Activated CD8-positive, alpha-beta T cell treated with anti-CD3 and anti-CD28 coated beads, Interleukin-2, amount 10 ng/mL, durations not matched to agents 7 days and 5 days (primary cell): ENCODE data around the gene ZSCAN5B. TPM values are rescaled to one million over a fixed set of nuclear protein-coding genes. Genes with fewer than 3 reads are reported as not detected.
"Not testable (repeated sequence)": the region's sequence is repeated elsewhere in the genome, so short reads cannot be mapped to it uniquely, and the experiment has no call there.

Experiments
- ATAC-seq: fragments of 150-1000 bp; cut with Tn5 transposase; one replicate; pipeline ENCODE4 v1.10.0; 2021; ENCODE audit warnings: moderate library complexity
- CTCF ChIA-PET: fragments of 350-600 bp; sonication (Branson Sonifier 250); formaldehyde crosslinking; loops from one replicate; lab custom pipeline; 2021; ENCODE audit warnings: antibody characterized with exemption; lab: Charles Lee
- POLR2A ChIA-PET: fragments of 350-600 bp; sonication (Branson Sonifier 250); formaldehyde crosslinking; loops from one replicate; lab custom pipeline; 2021; ENCODE audit warnings: antibody characterized with exemption; lab: Charles Lee
- DNase-seq: peaks from one replicate; pipeline ENCODE4 v3.0.0-alpha.2; 2020
- H3K27ac Mint-ChIP-seq: one replicate; pipeline ENCODE4 v1.8.0; 2021; ENCODE audit warnings: mild to moderate bottlenecking, mixed read lengths
- H3K27me3 Mint-ChIP-seq: one replicate; pipeline ENCODE4 v1.8.0; 2021; ENCODE audit warnings: low read depth, mixed read lengths
- H3K36me3 Mint-ChIP-seq: one replicate; pipeline ENCODE4 v1.8.0; 2021; ENCODE audit warnings: low read depth, mixed read lengths
- H3K4me1 Mint-ChIP-seq: one replicate; pipeline ENCODE4 v1.8.0; 2021; ENCODE audit warnings: low read depth, mixed read lengths
- H3K4me3 Mint-ChIP-seq: one replicate; pipeline ENCODE4 v1.8.0; 2021; ENCODE audit warnings: mild to moderate bottlenecking, mixed read lengths
- H3K9me3 Mint-ChIP-seq: one replicate; pipeline ENCODE4 v1.8.0; 2022; ENCODE audit warnings: mixed read lengths; ENCODE audit not compliant: insufficient read depth
- total RNA-seq, 2 experiments: library from RNA; stranded (reverse); gene quantifications; one replicate each; pipeline ENCODE4 v1.2.3, GENCODE V29; 2021

Gene ZSCAN5B
- total RNA-seq, 2 experiments from 2014 or later = not detected

DNA sequence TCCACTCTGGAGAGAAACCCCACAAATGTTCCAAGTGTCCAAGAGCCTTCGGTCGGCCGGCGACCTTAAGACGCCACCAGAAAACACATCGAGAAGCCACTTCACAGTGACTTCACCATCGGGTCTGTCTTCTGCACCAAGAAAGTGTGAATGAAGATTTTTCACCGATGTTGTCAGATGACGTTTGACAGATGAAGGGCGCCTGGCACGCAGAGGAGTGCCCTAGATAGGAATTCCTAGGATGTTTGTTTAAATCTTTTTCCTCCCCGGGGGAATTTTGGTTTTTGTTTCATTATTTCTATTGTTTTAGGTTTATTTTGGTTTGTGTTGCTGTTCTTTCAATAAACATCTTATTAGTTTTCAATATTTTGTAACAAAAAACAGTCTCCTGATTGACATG is 11.5 kb upstream of the ZSCAN5B start:
- ChIA-PET CTCF (no interaction called here), POLR2A (no interaction called here)
- ATAC-seq = no peak
- no peaks in the 10 kb centered on the region for H3K27me3 Mint-ChIP-seq
- H3K4me1 Mint-ChIP-seq = no peaks in the 10 kb centered on the region
- H3K36me3 Mint-ChIP-seq = no peaks in the 10 kb centered on the region
- H3K4me3 Mint-ChIP-seq = no peak overlapping the region
- no peaks in the 10 kb centered on the region for H3K9me3 Mint-ChIP-seq
- H3K27ac Mint-ChIP-seq = no peak overlapping the region
- DNase-seq = no peak

GRCh38 chr19:56207581-56207980 is 10.0 kb upstream of the ZSCAN5B start:
- CTCF ChIA-PET, POLR2A ChIA-PET, H3K36me3 Mint-ChIP-seq, H3K27me3 Mint-ChIP-seq, ATAC-seq, DNase-seq, H3K9me3 Mint-ChIP-seq, H3K4me3 Mint-ChIP-seq, H3K27ac Mint-ChIP-seq, H3K4me1 Mint-ChIP-seq: not testable (repeated sequence)

DNA sequence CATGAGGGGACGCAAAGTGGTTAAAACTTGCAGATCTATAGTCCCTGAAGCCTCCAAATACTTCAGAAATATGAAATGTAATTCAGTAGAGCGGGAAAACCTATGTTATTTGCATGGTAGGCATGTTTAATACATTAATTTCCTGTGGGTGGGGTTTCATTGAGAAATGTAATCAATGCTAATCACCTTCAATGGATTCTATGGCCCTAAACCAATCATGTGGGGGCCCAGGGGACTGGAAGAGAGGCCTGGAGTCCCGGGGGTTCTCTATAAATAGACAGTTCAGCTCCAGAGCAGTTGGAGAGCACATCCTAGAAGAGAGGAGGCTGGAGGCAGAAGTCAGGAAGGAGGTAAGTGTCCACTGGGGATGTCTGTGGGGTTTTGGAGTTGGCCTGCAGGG is 4.4 kb upstream of the ZSCAN5B start, which contains the start of gene ZSCAN5C:
Gene ZSCAN5C, plus strand, starts transcription at position 301 of the 400 bp plus-strand sequence. CDS start 3,641 bp downstream, outside the sequence.
- no peaks in the 10 kb centered on the region for H3K9me3 Mint-ChIP-seq
- H3K36me3 Mint-ChIP-seq = no peaks in the 10 kb centered on the region
- H3K4me1 Mint-ChIP-seq = no peaks in the 10 kb centered on the region
- H3K4me3 Mint-ChIP-seq = no peak within 1 kb of the TSS
- ChIA-PET CTCF (no interaction called here), POLR2A (no interaction called here)
- ATAC-seq = no peak
- DNase-seq = no peak
- peaks cover 2% of the 10 kb centered on the region for H3K27me3 Mint-ChIP-seq
- H3K27ac Mint-ChIP-seq = no peak within 1 kb of the TSS

GRCh38 chr19:56199687-56200086 is 2.1 kb upstream of the ZSCAN5B start:
- ChIA-PET POLR2A (no interaction called here), CTCF (no interaction called here)
- no peaks in the 10 kb centered on the region for H3K36me3 Mint-ChIP-seq
- H3K27ac Mint-ChIP-seq = no peak overlapping the region
- peaks cover 2% of the 10 kb centered on the region for H3K27me3 Mint-ChIP-seq
- no peak overlapping the region for H3K4me3 Mint-ChIP-seq
- DNase-seq (no peak), ATAC-seq (no peak)
- no peaks in the 10 kb centered on the region for H3K9me3 Mint-ChIP-seq
- no peaks in the 10 kb centered on the region for H3K4me1 Mint-ChIP-seq

- ATAC-seq = no peak
- Mint-ChIP-seq H3K9me3 (no peaks in the 10 kb centered on the region), H3K4me1 (no peaks in the 10 kb centered on the region), H3K4me3 (no peak overlapping the region), H3K27ac (no peak overlapping the region), H3K27me3 (no peaks in the 10 kb centered on the region), H3K36me3 (no peaks in the 10 kb centered on the region)
- ChIA-PET CTCF (no interaction called here), POLR2A (no interaction called here)
- no peak for DNase-seq
These were observed 3.5 kb downstream of the ZSCAN5B start for GRCh38 chr19:56193981-56194640.

DNA sequence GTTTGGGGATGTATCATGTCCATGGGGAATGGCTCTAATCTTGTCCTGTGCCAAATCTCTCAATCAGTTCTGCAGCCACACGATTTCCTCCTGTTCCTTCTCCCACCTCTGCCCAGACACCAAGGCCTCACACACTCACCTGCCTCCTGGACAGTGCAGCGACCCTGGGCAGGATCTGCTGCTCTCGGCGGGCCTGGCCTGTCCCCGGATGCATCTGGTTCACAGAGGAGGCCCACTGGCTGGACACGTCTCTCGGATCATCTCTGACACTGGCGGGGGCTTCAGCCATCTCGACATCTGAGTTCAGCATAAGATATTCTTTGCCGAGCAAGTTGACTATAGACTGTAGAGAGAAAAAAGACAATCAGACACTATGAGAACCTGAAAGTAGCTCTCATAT is 5.9 kb downstream of the ZSCAN5B start:
- no peak overlapping the region for H3K4me3 Mint-ChIP-seq
- CTCF ChIA-PET = no interaction called here

DNA sequence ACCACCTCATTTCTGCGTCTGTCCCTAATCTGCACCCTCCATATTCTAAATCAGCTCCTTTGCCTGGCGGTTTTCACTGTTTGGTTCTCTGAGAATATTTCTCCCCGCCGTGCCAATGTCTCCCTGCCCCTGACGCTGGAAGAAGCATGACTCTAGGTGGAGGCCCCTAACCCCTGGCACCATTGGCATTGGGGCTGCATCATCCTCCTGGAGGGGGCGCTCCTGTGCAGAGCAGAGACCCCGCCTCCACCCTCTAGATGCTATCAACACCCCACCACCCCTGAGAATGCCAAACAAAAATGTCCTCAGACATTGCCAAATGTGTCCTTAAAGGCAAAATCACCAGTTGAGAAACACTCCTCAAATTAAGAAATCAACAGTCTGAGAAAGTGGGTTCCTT is 6.5 kb downstream of the ZSCAN5B start:
- no peaks in the 10 kb centered on the region for H3K27me3 Mint-ChIP-seq
- no peak for ATAC-seq
- H3K36me3 Mint-ChIP-seq = no peaks in the 10 kb centered on the region
- H3K27ac Mint-ChIP-seq = no peak overlapping the region
- H3K9me3 Mint-ChIP-seq = no peaks in the 10 kb centered on the region
- CTCF ChIA-PET = no interaction called here
- H3K4me1 Mint-ChIP-seq = no peaks in the 10 kb centered on the region
- no peak for DNase-seq
- no peak overlapping the region for H3K4me3 Mint-ChIP-seq
- POLR2A ChIA-PET = no interaction called here

More for the DNA sequence above, 5.9 kb downstream of the ZSCAN5B start:
- DNase-seq = no peak
- no peak overlapping the region for H3K27ac Mint-ChIP-seq
- H3K4me1 Mint-ChIP-seq = no peaks in the 10 kb centered on the region
- H3K36me3 Mint-ChIP-seq = no peaks in the 10 kb centered on the region
- no peaks in the 10 kb centered on the region for H3K9me3 Mint-ChIP-seq
- POLR2A ChIA-PET = no interaction called here
- no peaks in the 10 kb centered on the region for H3K27me3 Mint-ChIP-seq
- no peak for ATAC-seq

DNA sequence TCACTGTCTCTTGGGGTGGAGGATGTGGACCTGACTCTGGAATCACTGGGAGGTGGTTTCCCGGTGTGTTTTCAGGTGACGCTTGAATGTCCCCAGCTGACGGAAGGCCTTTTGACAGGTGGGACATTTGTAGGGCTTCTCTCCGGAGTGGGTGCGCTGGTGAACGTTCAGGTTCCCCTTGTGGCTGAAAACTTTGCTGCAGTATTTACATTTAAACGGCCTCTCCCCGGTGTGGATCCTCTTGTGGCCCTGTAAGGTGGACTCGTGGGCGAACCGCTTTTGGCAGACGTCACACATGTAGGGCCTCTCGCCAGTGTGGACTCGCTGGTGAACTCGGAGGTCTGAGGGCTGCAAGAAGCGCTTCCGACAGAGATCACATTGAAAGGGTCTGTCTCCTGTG is 7.8 kb downstream of the ZSCAN5B start:
- DNase-seq (no peak), ATAC-seq (no peak)
- CTCF ChIA-PET = no interaction called here
- H3K9me3 Mint-ChIP-seq = no peaks in the 10 kb centered on the region
- H3K27me3 Mint-ChIP-seq = no peaks in the 10 kb centered on the region
- no peak overlapping the region for H3K4me3 Mint-ChIP-seq
- H3K27ac Mint-ChIP-seq = no peak overlapping the region
- no peaks in the 10 kb centered on the region for H3K36me3 Mint-ChIP-seq
- peaks cover 6% of the 10 kb centered on the region for H3K4me1 Mint-ChIP-seq
- POLR2A ChIA-PET = no interaction called here

GRCh38 chr19:56177564-56178243 is 19.9 kb downstream of the ZSCAN5B start:
- no peak overlapping the region for H3K4me3 Mint-ChIP-seq
- H3K27ac Mint-ChIP-seq = no peak overlapping the region
- no peaks in the 10 kb centered on the region for H3K4me1 Mint-ChIP-seq
- ChIA-PET POLR2A (interaction anchor here (0.6 kb wide), 1 partner anchor 20 kb away, joined by 4 read pairs; no protein-coding TSS in a partner anchor), CTCF (interaction anchor here (2.0 kb wide), 1 partner anchor 112 kb away, joined by 6 read pairs; no protein-coding TSS in a partner anchor)
- no peaks in the 10 kb centered on the region for H3K27me3 Mint-ChIP-seq
- H3K9me3 Mint-ChIP-seq = no peaks in the 10 kb centered on the region
- ATAC-seq (no peak), DNase-seq (no peak)
- no peaks in the 10 kb centered on the region for H3K36me3 Mint-ChIP-seq

GRCh38 chr19:56176881-56177280 is 20.7 kb downstream of the ZSCAN5B start:
- H3K9me3 Mint-ChIP-seq = no peaks in the 10 kb centered on the region
- no peak overlapping the region for H3K27ac Mint-ChIP-seq
- CTCF ChIA-PET = interaction anchor here (2.0 kb wide), 1 partner anchor 111 kb away, joined by 6 read pairs; no protein-coding TSS in a partner anchor
- H3K36me3 Mint-ChIP-seq = no peaks in the 10 kb centered on the region
- ATAC-seq (no peak), DNase-seq (no peak)
- no peaks in the 10 kb centered on the region for H3K27me3 Mint-ChIP-seq
- POLR2A ChIA-PET = no interaction called here
- no peak overlapping the region for H3K4me3 Mint-ChIP-seq
- peaks cover 1% of the 10 kb centered on the region for H3K4me1 Mint-ChIP-seq

DNA sequence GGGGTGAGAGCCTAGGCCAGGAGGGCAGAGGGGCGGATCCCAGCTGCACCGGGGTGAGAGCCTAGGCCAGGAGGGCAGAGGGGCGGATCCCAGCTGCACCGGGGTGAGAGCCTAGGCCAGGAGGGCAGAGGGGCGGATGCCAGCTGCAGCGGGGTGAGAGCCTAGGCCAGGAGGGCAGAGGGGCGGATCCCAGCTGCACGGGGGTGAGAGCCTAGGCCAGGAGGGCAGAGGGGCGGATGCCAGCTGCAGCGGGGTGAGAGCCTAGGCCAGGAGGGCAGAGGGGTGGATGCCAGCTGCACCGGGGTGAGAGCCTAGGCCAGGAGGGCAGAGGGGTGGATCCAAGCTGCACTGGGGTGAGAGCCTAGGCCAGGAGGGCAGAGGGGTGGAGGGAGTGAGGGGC is 21.3 kb downstream of the ZSCAN5B start:
- H3K27ac Mint-ChIP-seq, CTCF ChIA-PET, DNase-seq, H3K36me3 Mint-ChIP-seq, H3K27me3 Mint-ChIP-seq, POLR2A ChIA-PET, H3K9me3 Mint-ChIP-seq, H3K4me3 Mint-ChIP-seq, ATAC-seq, H3K4me1 Mint-ChIP-seq: not testable (repeated sequence)

GRCh38 chr19:56175861-56176307 is 21.7 kb downstream of the ZSCAN5B start, which contains the start of gene GALP:
GALP (plus strand) TSS chr19:56176008; CDS start chr19:56177109, 1,101 bp downstream.
- H3K27ac Mint-ChIP-seq, H3K9me3 Mint-ChIP-seq, POLR2A ChIA-PET, DNase-seq, H3K27me3 Mint-ChIP-seq, H3K4me1 Mint-ChIP-seq, H3K36me3 Mint-ChIP-seq, ATAC-seq, H3K4me3 Mint-ChIP-seq: not testable (repeated sequence)
- CTCF ChIA-PET = interaction anchor here (1.3 kb wide), 1 partner anchor 78 kb away, joined by 3 read pairs; no protein-coding TSS in a partner anchor
